NCI-H82 treated with DMSO at 0.1 percent for 48 hours (cell line): ENCODE results near the gene TALDO1.
"Not testable (repeated sequence)": the region's sequence is repeated elsewhere in the genome, so short reads cannot be mapped to it uniquely, and the experiment has no call there.

Experiments
- DNase-seq: peaks from one replicate; lab custom pipeline; 2025; ENCODE audit not compliant: unreplicated experiment; lab: John Stamatoyannopoulos, UW

TALDO1 gene

GRCh38 chr11:733072-733471, 14.2 kb upstream of the TALDO1 start:
- DNase-seq: no peak

GRCh38 chr11:734541-734940, 12.7 kb upstream of the TALDO1 start:
- not testable (repeated sequence) for DNase-seq

GRCh38 chr11:737366-737765, 9.9 kb upstream of the TALDO1 start:
- no peak for DNase-seq

- not testable (repeated sequence) for DNase-seq
These were observed 9.4 kb upstream of the TALDO1 start for GRCh38 chr11:737899-738298.

GRCh38 chr11:742156-742546, 5.1 kb upstream of the TALDO1 start:
- no peak for DNase-seq

- DNase-seq: no peak
These were observed 4.6 kb upstream of the TALDO1 start for GRCh38 chr11:742571-743201.

GRCh38 chr11:745428-745827, 1.8 kb upstream of the TALDO1 start:
- DNase-seq: no peak

GRCh38 chr11:746289-747157, 741 bp upstream of the TALDO1 start:
- no peak for DNase-seq

- no peak for DNase-seq
These were observed 719 bp downstream of the TALDO1 start for GRCh38 chr11:748007-748359.

GRCh38 chr11:749731-750130, 2.5 kb downstream of the TALDO1 start:
- DNase-seq: no peak

GRCh38 chr11:760236-760635, 13.0 kb downstream of the TALDO1 start:
- DNase-seq: no peak

- DNase-seq: no peak
These were observed 14.4 kb downstream of the TALDO1 start for GRCh38 chr11:761526-762108.

- no peak for DNase-seq
These were observed 15.3 kb downstream of the TALDO1 start for GRCh38 chr11:762421-763072.

- DNase-seq: no peak
These were observed 15.8 kb downstream of the TALDO1 start for GRCh38 chr11:763073-763463.

- DNase-seq: no peak
These were observed 16.5 kb downstream of the TALDO1 start for GRCh38 chr11:763549-764321.

- no peak for DNase-seq
These were observed 17.2 kb downstream of the TALDO1 start for GRCh38 chr11:764322-765024.

- no peak for DNase-seq
These were observed 17.9 kb downstream of the TALDO1 start for GRCh38 chr11:765025-765801.

GRCh38 chr11:765802-766091, 18.5 kb downstream of the TALDO1 start:
- DNase-seq: no peak

GRCh38 chr11:766106-766935, 19.1 kb downstream of the TALDO1 start:
- DNase-seq: no peak
